ENCODE measurements around the gene PIK3CD. TPM values are rescaled to one million over a fixed set of nuclear protein-coding genes. Genes with fewer than 3 reads are reported as not detected.

PIK3CD gene
- 10 to 100 TPM in 3 of 9 donors, 1 to 10 TPM in 6; 2.3 to 18.8 (median 4.4) TPM for total RNA-seq
- 1 to 10 TPM; 1.9 to 2.0 TPM for polyA plus RNA-seq
- long read RNA-seq, donor 1, partial matches to known transcripts, result 2 of 3 reads
- long read RNA-seq, donor 1, other reads (novel, unspliced or antisense), result 1 of 3 reads
- long read RNA-seq, donor 2, partial matches to known transcripts, result 1 of 4 reads
- long read RNA-seq, donor 2, other reads (novel, unspliced or antisense), result 3 of 4 reads
- long read RNA-seq, donor 3, full-length matches to known transcripts, result 1 of 4 reads
- long read RNA-seq, donor 3, partial matches to known transcripts, result 2 of 4 reads
- long read RNA-seq, donor 3, other reads (novel, unspliced or antisense), result 1 of 4 reads

DNA sequence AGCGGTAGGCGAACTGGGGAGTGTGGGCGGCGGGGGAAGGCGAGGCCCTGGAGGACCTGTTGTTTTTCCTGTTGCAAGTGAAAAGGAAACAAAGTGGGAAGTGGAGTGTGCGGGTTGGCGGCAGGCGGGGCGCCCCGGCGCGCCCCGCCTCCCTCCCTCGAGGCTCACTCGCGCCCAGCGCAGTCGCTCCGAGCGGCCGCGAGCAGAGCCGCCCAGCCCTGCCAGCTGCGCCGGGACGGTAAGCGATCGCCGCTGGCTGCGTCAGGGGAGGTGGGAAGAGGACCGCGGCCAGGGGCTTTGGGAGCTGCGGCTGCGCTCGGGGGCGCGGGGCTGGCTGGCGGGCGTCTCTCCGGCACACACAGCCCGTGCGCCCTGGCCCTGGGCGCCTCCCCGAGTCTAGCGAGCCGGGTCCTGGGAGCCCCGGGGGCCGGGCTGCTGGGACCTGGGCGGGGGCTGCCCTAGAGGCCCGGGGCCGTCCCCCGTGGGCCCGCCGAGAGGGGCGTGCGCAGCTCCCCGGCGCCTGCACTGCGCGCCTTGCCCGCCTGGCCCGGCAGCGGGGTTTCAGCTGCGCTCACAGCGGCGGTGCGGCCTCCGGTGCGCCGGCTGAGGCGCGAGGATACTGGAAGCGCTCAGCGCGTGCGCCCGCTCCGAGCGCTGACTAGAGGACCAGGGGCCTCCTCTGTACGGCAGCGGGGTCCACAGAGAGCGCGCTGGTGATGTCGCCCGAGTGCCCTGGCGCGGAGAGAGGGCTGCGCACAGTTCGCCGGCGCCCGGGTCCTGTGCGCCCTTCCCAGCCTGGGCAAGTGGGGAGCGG is at the start of gene PIK3CD:
PIK3CD (plus strand) TSS at position 167 of the 814 bp plus-strand sequence. CDS start 58,725 bp downstream, outside the sequence.
- peak in 2 of 5 donors; percentile 53 to 72 for DNase-seq
- 0 to 2% (median 1%) methylated on average over 32 to 94 of the region's 94 CpGs for WGBS, 4 donors
- Histone ChIP-seq H3K27me3 (peaks cover 9 to 40% (median 30%) of the 10 kb centered on the region in 9 donors), H3K27ac (peak within 1 kb of the TSS in 6 of 12 donors; percentile 23 to 96 (median 53)), H3K4me3 (peak within 1 kb of the TSS; percentile 29 to 76 (median 53)), H3K9me3 (no peaks in the 10 kb centered on the region), H3K36me3 (no peaks in the 10 kb centered on the region), H3K4me1 (peaks cover 0 to 39% (median 10%) of the 10 kb centered on the region in 12 donors)
- ATAC-seq, result peak in 3 of 4 donors; percentile 50 to 75 (median 59)
- TF ChIP-seq, protein P1, sequence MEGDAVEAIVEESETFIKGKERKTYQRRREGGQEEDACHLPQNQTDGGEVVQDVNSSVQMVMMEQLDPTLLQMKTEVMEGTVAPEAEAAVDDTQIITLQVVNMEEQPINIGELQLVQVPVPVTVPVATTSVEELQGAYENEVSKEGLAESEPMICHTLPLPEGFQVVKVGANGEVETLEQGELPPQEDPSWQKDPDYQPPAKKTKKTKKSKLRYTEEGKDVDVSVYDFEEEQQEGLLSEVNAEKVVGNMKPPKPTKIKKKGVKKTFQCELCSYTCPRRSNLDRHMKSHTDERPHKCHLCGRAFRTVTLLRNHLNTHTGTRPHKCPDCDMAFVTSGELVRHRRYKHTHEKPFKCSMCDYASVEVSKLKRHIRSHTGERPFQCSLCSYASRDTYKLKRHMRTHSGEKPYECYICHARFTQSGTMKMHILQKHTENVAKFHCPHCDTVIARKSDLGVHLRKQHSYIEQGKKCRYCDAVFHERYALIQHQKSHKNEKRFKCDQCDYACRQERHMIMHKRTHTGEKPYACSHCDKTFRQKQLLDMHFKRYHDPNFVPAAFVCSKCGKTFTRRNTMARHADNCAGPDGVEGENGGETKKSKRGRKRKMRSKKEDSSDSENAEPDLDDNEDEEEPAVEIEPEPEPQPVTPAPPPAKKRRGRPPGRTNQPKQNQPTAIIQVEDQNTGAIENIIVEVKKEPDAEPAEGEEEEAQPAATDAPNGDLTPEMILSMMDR (IDR thresholded peaks at IDR 0.05), result no peak
- no peak for TF ChIP-seq POLR2A (IDR thresholded peaks at IDR 0.05)
- intact Hi-C loops (cut with DNase I), result no loop called here

DNA sequence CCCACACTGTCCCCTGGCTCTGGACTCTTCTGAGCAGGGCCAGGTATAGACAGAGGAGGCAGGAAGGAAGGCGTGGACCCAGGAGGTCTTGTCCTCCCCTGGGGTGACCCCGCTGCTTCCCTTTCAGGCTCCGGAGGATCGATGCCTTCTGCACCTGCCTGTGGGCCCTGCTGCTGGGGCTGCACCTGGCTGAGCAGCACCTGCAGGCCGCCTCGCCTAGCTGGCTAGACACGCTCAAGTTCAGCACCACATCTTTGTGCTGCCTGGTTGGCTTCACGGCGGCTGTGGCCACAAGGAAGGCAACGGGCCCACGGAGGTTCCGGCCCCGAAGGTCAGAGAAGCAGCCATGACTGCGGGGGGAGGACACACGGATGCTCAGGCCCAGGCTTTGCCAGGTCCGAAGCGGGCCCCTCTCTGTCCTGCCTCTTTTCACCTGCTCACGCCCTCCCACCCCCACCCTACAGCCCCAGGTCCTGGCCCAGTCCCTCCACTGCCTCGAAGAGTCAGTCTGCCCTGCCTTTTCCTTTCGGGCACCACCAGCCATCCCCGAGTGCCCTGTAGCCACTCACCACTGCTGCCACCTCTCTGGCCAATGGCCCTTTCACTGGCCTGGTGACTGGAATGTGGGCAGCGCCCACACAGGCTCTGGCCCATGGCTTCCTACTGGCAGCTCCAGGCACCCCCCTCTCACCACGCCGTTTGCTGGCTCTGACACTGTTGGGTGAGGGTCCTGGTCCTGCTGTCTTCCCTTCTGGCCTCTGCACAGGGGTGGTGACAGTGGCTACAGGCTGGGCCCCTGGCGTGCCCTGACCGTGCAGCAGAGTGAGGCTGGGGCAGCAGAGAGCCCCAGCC is 49.4 kb upstream of the PIK3CD start:
- peaks cover 0 to 71% (median 53%) of the 10 kb centered on the region in 9 donors for H3K36me3 ChIP-seq
- no peak for ATAC-seq
- DNase-seq, result peak in 1 of 5 donors; percentile 54
- 94 to 96% (median 95%) methylated on average over 21 to 26 of the region's 26 CpGs for WGBS, 4 donors
- TF ChIP-seq POLR2A (IDR thresholded peaks at IDR 0.05), result no peak
- TF ChIP-seq, protein P1 (IDR thresholded peaks at IDR 0.05), result no peak
- peaks cover 0 to 11% (median under 1%) of the 10 kb centered on the region in 12 donors for H3K4me1 ChIP-seq
- intact Hi-C loops (cut with DNase I), result no loop called here
- H3K9me3 ChIP-seq, result no peaks in the 10 kb centered on the region
- no peak overlapping the region for H3K4me3 ChIP-seq
- no peaks in the 10 kb centered on the region for H3K27me3 ChIP-seq
- no peak overlapping the region for H3K27ac ChIP-seq

DNA sequence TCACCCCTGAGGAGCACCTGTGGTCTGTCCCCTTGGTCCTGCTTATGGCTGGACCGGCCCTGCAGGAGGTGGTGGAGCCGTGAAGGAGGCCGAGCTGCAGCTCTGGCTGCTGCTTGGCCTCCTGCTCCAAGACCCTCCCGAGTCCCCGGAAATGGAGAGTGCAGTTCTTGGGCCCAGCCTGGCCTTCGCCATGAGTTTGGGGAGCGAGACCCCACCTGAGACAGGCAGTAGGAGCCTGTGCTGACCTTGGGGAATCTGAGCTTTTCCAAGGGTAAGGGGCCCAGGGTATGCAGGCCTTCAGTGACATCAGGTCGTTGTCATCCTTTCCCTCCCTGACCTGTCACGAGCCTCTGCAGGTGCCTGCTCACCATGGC is 48.8 kb upstream of the PIK3CD start:
- intact Hi-C loops (cut with DNase I), result no loop called here
- no peaks in the 10 kb centered on the region for H3K27me3 ChIP-seq
- DNase-seq (peak in 1 of 5 donors; percentile 35), ATAC-seq (no peak)
- no peaks in the 10 kb centered on the region for H3K9me3 ChIP-seq
- H3K36me3 ChIP-seq, result peaks cover 0 to 71% (median 52%) of the 10 kb centered on the region in 9 donors
- TF ChIP-seq POLR2A (IDR thresholded peaks at IDR 0.05), result no peak
- TF ChIP-seq, protein P1 (IDR thresholded peaks at IDR 0.05), result no peak
- peaks cover 0 to 13% (median 0%) of the 10 kb centered on the region in 12 donors for H3K4me1 ChIP-seq
- no peak overlapping the region for H3K4me3 ChIP-seq
- no peak overlapping the region for H3K27ac ChIP-seq
- 95 to 98% (median 96%) methylated on average over 7 to 9 of the region's 9 CpGs for WGBS, 4 donors
